Epithelial cell of alveolus of lung (primary cell): ENCODE data around the gene GALR2. TPM values are rescaled to one million over a fixed set of nuclear protein-coding genes. Genes with fewer than 3 reads are reported as not detected.

Source experiments
- total RNA-seq: library from RNA; depleted of rRNA; stranded (reverse); fragments of >200 nt; gene quantifications from 2 replicates; pipeline ENCODE4 v1.2.1, GENCODE V29; 2015

The GALR2 gene, protein sequence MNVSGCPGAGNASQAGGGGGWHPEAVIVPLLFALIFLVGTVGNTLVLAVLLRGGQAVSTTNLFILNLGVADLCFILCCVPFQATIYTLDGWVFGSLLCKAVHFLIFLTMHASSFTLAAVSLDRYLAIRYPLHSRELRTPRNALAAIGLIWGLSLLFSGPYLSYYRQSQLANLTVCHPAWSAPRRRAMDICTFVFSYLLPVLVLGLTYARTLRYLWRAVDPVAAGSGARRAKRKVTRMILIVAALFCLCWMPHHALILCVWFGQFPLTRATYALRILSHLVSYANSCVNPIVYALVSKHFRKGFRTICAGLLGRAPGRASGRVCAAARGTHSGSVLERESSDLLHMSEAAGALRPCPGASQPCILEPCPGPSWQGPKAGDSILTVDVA
- 0.16 TPM in 1 of 2 replicates, not detected in the other for total RNA-seq

DNA sequence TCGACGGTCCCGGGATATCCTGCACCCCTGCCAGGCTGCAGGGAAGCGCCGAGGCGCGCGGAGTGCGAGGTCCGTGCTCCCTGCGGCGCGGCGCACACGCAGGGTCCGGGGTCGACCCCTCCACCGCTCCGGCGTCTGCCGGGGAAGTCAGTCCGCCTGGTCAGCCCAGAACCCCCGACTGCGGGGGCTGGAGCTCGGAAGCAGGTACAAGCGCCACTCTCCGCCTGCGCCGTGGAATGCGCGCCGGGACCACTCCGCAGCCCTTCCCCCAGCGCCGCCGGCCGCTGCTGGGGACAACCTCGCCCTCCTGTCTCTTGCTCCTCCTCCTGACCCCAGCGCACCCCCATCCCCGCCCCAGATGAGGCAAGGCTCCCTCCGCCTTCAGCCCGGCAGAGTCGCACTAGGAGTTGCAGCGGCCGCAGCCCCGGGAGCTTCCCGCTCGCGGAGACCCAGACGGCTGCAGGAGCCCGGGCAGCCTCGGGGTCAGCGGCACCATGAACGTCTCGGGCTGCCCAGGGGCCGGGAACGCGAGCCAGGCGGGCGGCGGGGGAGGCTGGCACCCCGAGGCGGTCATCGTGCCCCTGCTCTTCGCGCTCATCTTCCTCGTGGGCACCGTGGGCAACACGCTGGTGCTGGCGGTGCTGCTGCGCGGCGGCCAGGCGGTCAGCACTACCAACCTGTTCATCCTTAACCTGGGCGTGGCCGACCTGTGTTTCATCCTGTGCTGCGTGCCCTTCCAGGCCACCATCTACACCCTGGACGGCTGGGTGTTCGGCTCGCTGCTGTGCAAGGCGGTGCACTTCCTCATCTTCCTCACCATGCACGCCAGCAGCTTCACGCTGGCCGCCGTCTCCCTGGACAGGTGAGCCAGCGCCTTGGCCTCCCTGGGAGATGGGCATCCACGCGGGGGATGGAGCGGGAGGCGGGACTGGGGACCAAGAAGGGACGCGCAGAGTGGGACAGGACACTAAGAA lies at the start of gene GALR2:
Gene GALR2, plus strand, starts transcription at position 392 of the 974 bp plus-strand sequence. Its CDS starts 103 bp downstream, at position 495.

GRCh38 chr17:76027159-76027839 lies 47.3 kb upstream of the GALR2 start, which contains the start of gene EVPL:
Gene EVPL, minus strand, starts transcription at chr17:76027306. Its CDS starts 108 bp downstream, at chr17:76027198.

DNA sequence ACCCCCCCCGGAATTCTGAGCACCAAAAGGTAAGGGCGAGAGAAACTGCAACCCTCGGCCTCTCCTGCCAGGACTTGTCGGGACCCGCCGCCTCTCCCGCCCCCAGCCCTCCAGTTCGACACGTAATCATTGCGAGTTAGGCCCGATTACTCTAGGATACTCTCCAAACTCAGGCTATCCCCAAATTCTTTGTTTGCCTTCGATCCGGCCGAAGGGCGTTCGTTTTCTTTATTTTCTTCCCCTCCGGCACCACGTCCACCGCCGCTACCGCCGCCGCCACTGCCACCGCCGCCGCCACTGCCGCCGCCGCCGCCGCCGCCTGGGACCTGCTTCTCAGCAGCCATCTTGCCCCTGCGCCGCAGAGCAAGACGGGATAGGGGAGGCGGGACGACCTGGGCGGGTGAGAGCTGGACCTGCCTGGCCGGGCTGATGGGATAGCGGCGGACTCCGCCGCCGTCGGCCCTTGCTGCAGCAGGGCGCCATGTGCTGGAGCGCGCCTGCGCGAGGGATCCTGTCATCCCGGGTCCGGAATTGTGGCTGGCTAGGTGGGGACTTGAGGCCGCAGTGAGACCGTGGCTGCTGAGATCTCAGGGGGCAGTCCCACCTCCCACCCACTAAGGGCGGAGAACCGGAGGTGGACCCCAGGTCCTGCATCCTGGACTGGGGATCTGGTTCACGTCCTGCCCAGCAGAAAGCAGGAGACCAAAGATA lies 2.3 kb upstream of the GALR2 start, which contains the start of gene SRP68:
Gene SRP68, minus strand, starts transcription at position 370 of the 711 bp plus-strand sequence. Its CDS starts 26 bp downstream, at position 344.

DNA sequence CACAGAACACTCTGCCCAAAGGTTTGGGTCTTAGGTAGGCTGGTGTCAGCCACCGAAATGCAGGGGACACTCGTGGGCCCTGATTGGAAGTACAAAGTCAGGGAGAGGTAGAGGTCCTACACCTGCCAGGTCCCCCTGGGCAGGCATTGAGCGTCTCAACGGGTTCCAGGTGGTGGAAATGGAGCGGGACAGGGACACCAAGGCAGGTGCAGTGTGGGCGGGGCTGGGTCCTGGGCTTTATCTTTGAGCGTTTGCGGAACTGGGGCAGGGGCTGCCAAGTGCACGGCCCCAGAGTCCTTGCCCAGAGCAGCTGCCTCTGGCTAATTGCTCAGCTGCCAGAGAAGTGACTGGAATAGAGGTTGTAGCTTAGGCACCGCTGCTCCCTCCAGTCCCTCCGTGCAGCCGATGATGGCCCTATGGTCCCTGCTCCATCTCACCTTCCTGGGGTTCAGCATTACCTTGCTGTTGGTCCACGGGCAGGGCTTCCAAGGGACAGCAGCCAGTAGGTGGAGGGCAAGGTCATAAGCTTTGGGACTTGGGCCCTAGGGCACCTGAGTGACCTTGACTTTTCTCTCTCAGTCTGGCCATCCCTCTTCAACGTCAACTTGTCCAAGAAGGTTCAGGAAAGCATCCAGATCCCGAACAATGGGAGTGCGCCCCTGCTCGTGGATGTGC lies 4.4 kb downstream of the GALR2 start, which contains the start of gene ZACN:
Gene ZACN, plus strand, starts transcription at position 323 of the 675 bp plus-strand sequence. Its CDS starts 83 bp downstream, at position 406.

GRCh38 chr17:76103274-76104139 lies 28.9 kb downstream of the GALR2 start, which contains the start of gene EXOC7:
Gene EXOC7, minus strand, starts transcription at chr17:76103787. Its CDS starts 95 bp downstream, at chr17:76103692.

Other genes with a start within 250 kb of the GALR2 start
- 0.48 and 4.1 TPM in 2 replicates for gene UNC13D, start 230.4 kb upstream of the GALR2 start, total RNA-seq
- 36.0 and 60.9 TPM in 2 replicates for gene WBP2, start 219.4 kb upstream of the GALR2 start, total RNA-seq
- 13.4 and 24.3 TPM in 2 replicates for gene TRIM47, start 196.2 kb upstream of the GALR2 start, total RNA-seq
- gene TRIM65, start 177.8 kb upstream of the GALR2 start, total RNA-seq: 27.2 and 30.4 TPM in 2 replicates
- 26.5 and 28.3 TPM in 2 replicates for gene MRPL38, start 169.9 kb upstream of the GALR2 start, total RNA-seq
- 4.4 and 7.1 TPM in 2 replicates for gene FBF1, start 133.7 kb upstream of the GALR2 start, total RNA-seq
- gene ACOX1, start 95.6 kb upstream of the GALR2 start, total RNA-seq: 25.2 and 25.7 TPM in 2 replicates
- gene TEN1, start 95.5 kb upstream of the GALR2 start, total RNA-seq: 18.2 and 19.6 TPM in 2 replicates
- 0.78 and 3.7 TPM in 2 replicates for gene CDK3, start 73.9 kb upstream of the GALR2 start, total RNA-seq
- 0.16 and 0.26 TPM in 2 replicates for gene EVPL, start 47.5 kb upstream of the GALR2 start, total RNA-seq
- gene SRP68, start 2.3 kb upstream of the GALR2 start, total RNA-seq: 32.8 and 53.5 TPM in 2 replicates
- not detected in 2 replicates for gene ZACN, start 4.4 kb downstream of the GALR2 start, total RNA-seq
- gene EXOC7, start 29.0 kb downstream of the GALR2 start, total RNA-seq: 39.0 and 57.3 TPM in 2 replicates
- gene FOXJ1, start 66.5 kb downstream of the GALR2 start, total RNA-seq: not detected in 2 replicates
- 1.0 and 2.1 TPM in 2 replicates for gene RNF157, start 165.7 kb downstream of the GALR2 start, total RNA-seq
- 12.2 and 20.3 TPM in 2 replicates for gene UBALD2, start 190.6 kb downstream of the GALR2 start, total RNA-seq
- 0.24 and 0.65 TPM in 2 replicates for gene QRICH2, start 233.5 kb downstream of the GALR2 start, total RNA-seq